HFF-Myc (cell line): ENCODE data around the gene POFUT1.

ENCODE experiments used
- DNase-seq: peaks from one replicate; pipeline ENCODE4 v3.0.0-alpha.2; 2011; ENCODE audit warnings: low read depth; ENCODE audit errors: extremely low read depth
- H3K4me3 ChIP-seq: replicated peaks from 2 replicates; pipeline ENCODE4 v1.5.1; 2011; ENCODE audit warnings: low read depth, mild to moderate bottlenecking, control low read depth, low read length
- TF ChIP-seq, protein P1 (sequence below): IDR thresholded peaks from 2 replicates; pipeline ENCODE4 v1.5.1; 2012; ENCODE audit warnings: mild to moderate bottlenecking, low read depth, low read length, control low read depth; ENCODE audit errors: missing control alignments

The POFUT1 gene

DNA sequence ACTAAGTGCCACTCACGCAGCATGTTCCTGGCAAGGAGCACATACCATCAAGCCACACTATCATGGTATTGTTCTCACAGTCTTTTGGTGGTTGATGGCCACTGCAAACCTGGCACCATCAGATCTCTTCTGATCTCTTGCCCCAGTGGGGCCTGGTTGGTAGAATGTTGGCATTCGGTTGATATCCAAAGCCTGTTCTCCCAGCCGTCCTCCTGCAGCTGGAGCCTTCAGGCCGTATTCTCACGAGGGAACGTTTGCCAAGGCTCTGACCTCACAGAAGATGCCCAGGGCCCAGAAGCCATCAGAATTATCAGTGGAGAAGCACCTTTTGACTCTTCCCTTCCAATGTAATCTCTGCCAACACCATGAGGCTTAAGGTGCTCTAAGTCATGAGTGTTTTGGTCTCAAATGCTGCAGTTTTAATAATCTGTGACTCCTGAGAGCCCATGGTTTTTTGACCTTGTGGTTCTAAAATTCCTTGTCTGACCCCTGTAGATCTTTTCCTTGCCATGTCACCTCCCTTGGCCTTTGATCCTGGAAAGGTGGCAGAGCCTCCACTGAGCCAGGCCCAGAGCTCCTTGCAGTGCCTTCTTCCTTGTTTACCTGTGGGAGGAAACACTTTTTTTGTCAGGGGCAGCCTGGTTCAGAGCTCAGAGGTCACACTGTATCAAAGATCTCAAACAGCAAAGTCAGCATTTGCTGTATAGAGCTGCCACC, 27.8 kb downstream of the POFUT1 start:
- no peak overlapping the region for H3K4me3 ChIP-seq
- TF ChIP-seq, protein P1, sequence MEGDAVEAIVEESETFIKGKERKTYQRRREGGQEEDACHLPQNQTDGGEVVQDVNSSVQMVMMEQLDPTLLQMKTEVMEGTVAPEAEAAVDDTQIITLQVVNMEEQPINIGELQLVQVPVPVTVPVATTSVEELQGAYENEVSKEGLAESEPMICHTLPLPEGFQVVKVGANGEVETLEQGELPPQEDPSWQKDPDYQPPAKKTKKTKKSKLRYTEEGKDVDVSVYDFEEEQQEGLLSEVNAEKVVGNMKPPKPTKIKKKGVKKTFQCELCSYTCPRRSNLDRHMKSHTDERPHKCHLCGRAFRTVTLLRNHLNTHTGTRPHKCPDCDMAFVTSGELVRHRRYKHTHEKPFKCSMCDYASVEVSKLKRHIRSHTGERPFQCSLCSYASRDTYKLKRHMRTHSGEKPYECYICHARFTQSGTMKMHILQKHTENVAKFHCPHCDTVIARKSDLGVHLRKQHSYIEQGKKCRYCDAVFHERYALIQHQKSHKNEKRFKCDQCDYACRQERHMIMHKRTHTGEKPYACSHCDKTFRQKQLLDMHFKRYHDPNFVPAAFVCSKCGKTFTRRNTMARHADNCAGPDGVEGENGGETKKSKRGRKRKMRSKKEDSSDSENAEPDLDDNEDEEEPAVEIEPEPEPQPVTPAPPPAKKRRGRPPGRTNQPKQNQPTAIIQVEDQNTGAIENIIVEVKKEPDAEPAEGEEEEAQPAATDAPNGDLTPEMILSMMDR: no peak
- DNase-seq: no peak

- TF ChIP-seq, protein P1: no peak
- DNase-seq: no peak
- no peak overlapping the region for H3K4me3 ChIP-seq
These were observed 28.4 kb downstream of the POFUT1 start for GRCh38 chr20:32236048-32236533.

DNA sequence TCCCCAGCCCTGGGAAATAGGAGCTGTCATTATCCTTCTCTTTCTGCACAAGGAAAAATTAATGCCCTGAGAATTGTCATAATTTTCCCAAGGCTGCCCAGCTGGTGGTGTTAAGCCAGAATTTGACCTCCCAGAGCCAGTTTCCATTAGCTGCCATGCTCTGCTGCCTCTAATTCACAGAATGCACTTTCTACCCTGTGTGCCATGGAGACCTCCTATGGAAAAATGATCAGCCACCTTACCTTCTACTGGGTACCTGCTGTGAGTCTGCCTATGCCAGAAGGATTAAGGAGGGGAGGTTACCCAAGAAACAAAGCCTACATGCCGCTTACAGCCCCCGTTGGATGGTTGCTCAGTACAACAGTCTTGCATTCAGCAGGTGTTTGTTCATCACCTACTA, 29.1 kb downstream of the POFUT1 start:
- no peak overlapping the region for H3K4me3 ChIP-seq
- no peak for DNase-seq
- TF ChIP-seq, protein P1: no peak

DNA sequence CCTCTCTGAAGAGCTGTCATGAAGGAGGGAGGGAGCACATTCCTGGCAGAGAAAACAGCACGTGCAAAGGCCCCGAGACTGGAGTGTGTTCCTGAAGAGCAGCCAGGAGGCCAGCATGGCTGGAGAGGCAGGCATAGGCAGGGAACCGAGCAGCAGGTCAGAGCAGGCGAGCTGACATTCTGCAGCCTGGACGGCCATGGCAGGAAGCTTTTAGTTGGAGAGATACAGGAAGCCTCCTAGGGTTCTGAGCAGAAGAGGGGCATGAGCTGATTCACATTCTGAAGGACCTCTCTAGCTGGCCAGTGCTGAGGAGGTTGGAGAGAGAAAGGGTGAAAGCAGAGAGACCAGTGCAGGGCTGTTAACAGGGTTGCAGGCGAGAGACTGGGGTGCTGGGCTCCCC, 29.7 kb downstream of the POFUT1 start:
- no peak for DNase-seq
- TF ChIP-seq, protein P1: no peak
- H3K4me3 ChIP-seq: no peak overlapping the region

GRCh38 chr20:32238483-32239425, 31.1 kb downstream of the POFUT1 start:
- no peak overlapping the region for H3K4me3 ChIP-seq
- DNase-seq: no peak
- TF ChIP-seq, protein P1: no peak

DNA sequence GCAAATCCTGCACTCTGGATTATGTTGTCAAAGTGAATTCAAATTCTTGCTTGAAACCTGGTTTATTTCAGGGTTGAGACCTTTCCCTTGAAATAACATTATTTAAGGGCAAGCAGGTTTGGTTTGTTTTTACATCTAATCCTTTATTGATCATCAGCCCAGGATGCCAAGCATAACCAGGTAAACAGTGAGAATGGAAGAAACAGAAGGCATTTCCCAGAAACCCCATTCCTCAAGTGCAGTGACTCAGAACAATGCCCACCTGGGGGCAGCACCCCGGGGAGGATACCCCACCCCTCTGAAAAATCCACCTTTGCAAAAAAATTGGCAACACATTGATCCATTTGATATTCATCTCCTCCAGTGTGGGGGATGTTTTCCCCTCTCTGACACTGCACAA, 32.5 kb downstream of the POFUT1 start:
- DNase-seq: no peak
- TF ChIP-seq, protein P1: peak; percentile 18
- no peak overlapping the region for H3K4me3 ChIP-seq
